ENCODE results near the gene JMY.

DNA sequence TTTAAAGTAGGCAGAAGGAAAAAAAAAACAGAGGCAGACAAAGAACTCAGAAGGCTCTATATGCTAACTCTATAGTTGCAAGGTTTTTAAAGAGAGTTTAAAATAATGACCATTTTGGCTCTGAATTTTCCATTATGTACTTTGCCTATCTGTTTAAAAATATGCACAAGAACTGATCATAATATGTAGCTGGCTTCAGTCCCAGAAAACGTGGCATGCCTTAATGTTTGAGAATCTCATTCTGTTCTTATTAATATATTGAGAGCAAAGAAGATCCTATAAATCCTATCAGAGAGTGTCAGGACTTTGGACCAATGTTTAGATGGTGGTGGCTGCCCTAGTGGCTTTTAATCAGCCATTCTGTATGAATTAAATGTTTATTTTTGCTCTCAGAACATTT is 121.5 kb downstream of the JMY start:
- no peak for TF ChIP-seq CTCF (IDR thresholded peaks at IDR 0.05; ENCODE audit: poor library complexity)
- no peak for TF ChIP-seq EZH2phosphoT487 (IDR thresholded peaks at IDR 0.05; ENCODE audit: low read depth, severe bottlenecking, unreplicated experiment)
